HG03432 (cell line): Measurements from ENCODE around the gene SLPI.

Source experiments
- ATAC-seq: cut with Tn5 transposase; IDR thresholded peaks from one replicate; pipeline ENCODE4 v1.9.1; 2021; ENCODE audit warnings: mild to moderate bottlenecking, moderate library complexity; ENCODE audit not compliant: unreplicated experiment

The SLPI gene

DNA sequence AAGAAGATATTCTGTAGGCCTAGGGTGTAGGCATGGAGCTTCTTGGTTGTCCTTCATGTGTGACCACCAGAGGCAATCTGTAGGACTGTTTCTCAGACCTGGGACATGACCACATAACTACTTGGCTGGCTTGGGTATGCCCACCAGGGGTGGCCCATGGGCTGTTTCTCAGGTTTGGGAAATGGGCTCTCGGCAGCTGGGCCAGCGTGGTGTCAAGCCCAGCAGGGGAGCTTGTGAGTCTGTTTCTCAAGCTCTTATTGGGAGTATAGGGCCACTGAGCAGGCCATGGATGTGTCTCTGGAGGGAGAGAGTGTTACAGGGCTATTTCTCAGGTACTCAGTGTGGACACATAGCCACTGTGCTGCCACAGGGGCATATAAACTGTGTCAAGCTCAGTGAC lies 35.7 kb downstream of the SLPI start:
- no peak for ATAC-seq

DNA sequence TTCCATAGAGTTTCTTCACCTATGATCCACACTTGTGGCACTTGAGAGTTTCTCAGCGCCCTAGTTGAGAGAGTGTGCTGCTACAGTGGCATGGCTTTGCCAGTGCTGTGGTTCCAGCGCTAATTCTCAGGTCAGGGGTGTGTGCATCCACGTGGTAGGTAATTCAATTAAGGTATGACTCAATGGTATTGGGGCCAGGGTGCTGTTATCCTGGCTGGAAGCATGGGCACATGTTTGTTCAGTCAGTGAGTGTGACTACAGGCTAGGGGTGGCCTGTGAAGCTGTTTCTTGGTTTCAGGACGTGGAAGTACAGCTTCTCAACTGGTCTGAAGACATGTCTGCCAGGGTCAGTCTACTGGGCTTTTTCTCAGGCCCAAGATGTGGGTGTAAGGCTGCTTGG lies 36.2 kb downstream of the SLPI start:
- no peak for ATAC-seq

DNA sequence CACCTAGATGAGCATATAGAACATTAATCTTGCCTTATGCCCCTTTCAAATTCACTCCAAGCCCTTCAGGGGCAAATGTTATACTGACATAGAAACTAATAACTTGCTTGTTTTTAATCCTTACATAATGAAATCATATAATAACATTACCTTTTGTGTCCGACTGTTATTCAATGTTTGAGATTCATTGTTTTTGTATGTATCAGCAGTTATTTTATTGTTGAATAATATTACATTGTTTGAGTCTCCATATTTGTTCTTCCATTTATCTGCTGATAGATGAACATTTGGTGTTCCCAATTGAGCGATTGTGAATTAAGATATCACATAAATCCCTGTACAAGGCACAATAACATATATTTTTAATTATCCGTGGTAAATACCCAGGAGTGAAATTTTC lies 41.5 kb downstream of the SLPI start:
- ATAC-seq, result no peak

DNA sequence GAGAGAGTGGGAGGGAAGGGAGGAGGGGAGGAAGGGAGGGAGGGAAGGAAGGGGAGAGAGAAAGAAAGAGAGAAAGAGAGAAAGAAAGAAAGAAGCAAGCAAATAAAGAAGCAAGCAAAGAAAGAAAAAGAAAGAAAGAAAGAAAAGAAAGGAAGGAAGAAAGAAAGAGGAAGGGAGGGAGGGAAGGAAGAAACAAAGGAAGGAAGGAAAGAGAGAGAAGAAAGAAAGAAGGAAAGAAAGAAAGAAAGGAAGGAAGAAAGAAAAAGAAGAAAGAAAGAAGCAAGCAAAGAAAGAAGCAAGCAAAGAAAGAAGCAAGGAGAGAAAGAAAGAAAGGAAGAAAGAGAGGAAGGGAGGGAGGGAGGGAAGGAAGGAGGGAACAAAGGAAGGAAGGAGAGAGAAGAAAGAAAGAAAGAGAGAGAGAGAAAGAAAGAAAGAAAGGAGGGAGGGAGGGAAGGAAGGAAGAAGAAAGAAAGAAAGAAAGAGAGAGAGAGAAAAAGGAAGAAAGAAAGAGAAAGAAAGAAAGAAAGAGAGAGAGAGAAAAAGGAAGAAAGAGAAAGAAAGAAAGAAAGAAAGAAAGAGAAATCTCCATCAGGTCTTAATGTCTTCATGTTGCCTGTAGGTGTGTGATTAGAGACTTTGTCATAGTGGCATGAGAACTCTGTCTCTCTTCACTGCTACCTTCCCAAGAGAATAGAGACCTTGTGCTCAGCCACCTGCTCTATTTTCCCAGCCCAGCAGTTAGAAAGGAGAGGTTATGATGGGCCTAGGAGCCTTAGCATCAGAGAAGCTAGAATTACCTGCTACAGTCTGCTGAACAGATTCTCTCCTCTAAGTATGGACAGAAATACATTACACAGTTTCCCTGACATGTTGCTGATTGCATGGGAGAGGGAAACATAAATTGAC lies 42.5 kb downstream of the SLPI start:
- ATAC-seq, result no peak

DNA sequence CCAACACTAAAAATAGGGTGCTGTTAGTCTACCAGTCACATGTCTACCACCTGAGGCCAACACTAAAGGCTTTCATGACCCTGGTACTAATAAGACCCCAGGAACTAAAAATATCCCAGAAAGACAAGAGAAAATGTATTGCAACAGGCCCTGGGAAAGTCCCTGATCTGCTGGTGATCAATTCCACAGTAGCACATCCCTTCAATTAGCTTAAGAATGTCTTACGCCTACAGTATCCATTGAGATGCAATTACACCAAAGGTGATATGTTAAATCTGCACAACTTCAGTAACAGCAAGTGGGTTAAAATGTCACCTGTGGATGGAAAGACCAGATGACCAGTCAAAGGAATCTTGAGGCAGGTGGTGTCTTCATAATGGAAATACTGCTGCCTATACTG lies 44.4 kb downstream of the SLPI start:
- no peak for ATAC-seq

DNA sequence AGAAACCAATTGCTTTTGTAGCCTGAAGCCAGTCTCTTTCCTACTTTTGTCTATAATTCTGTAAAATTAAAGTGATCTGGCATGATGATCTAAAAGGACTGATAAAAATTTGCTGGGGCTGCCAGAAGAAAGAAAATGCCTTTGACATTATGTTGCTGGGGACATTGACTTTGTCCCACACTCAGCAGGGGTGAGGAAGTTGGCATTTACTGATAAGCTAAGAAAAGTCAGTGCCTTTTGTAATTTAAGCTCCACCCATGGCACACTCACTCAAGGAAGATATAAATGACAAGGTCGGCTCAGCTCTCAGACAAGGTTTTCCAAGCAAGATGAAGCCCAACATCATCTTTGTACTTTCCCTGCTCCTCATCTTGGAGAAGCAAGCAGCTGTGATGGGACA lies 47.6 kb downstream of the SLPI start, which contains the start of gene SEMG1:
SEMG1 (plus strand) TSS at position 309 of the 400 bp plus-strand sequence; CDS start at position 330, 21 bp downstream.
- no peak for ATAC-seq
